Colon (tissue), 2 donors: ENCODE results near the gene BTAF1.

Source experiments
- FAIRE-seq: peaks from 2 replicates; lab custom pipeline; 2012; peaks lifted over from hg19 to GRCh38; lab: Jason Lieb, UNC
- donor health status: control.
- donor health status: control.

The BTAF1 gene

GRCh38 chr10:91908337-91909116 is 15.0 kb upstream of the BTAF1 start:
- no peak for FAIRE-seq

GRCh38 chr10:91909117-91909677 is 14.4 kb upstream of the BTAF1 start, which contains the start of gene FGFBP3:
TSS of gene FGFBP3 (minus strand) at chr10:91909486. CDS start at chr10:91908969, 517 bp downstream.
- FAIRE-seq, result no peak

- no peak for FAIRE-seq
These were observed 13.1 kb upstream of the BTAF1 start for GRCh38 chr10:91910467-91910866.

- FAIRE-seq, result no peak
These were observed 3.9 kb upstream of the BTAF1 start for GRCh38 chr10:91919651-91920050.

- no peak for FAIRE-seq
These were observed 847 bp downstream of the BTAF1 start for GRCh38 chr10:91924212-91925021.

GRCh38 chr10:91925022-91925320 is 1.4 kb downstream of the BTAF1 start:
- no peak for FAIRE-seq

- FAIRE-seq, result no peak
These were observed 7.4 kb downstream of the BTAF1 start for GRCh38 chr10:91930939-91931338.

GRCh38 chr10:91931526-91932190 is 8.1 kb downstream of the BTAF1 start:
- FAIRE-seq, result no peak

GRCh38 chr10:91932737-91933136 is 9.2 kb downstream of the BTAF1 start:
- FAIRE-seq, result no peak

- no peak for FAIRE-seq
These were observed 12.3 kb downstream of the BTAF1 start for GRCh38 chr10:91935886-91936285.

- no peak for FAIRE-seq
These were observed 16.1 kb downstream of the BTAF1 start for GRCh38 chr10:91939653-91940052.

- no peak for FAIRE-seq
These were observed 17.9 kb downstream of the BTAF1 start for GRCh38 chr10:91941426-91941825.

GRCh38 chr10:91944880-91945630 is 21.5 kb downstream of the BTAF1 start:
- FAIRE-seq, result no peak

- FAIRE-seq, result no peak
These were observed 30.1 kb downstream of the BTAF1 start for GRCh38 chr10:91953600-91954160.

GRCh38 chr10:91955114-91955513 is 31.5 kb downstream of the BTAF1 start:
- no peak for FAIRE-seq

GRCh38 chr10:91957091-91957490 is 33.5 kb downstream of the BTAF1 start:
- no peak for FAIRE-seq

GRCh38 chr10:91969297-91969696 is 45.7 kb downstream of the BTAF1 start:
- FAIRE-seq, result no peak

- FAIRE-seq, result no peak
These were observed 51.4 kb downstream of the BTAF1 start for GRCh38 chr10:91974960-91975359.

- no peak for FAIRE-seq
These were observed 51.9 kb downstream of the BTAF1 start for GRCh38 chr10:91975438-91975837.

- no peak for FAIRE-seq
These were observed 52.9 kb downstream of the BTAF1 start for GRCh38 chr10:91976317-91977051.

GRCh38 chr10:91977491-91977890 is 53.9 kb downstream of the BTAF1 start:
- no peak for FAIRE-seq
